Measurements from ENCODE around the gene YJEFN3. TPM values are rescaled to one million over a fixed set of nuclear protein-coding genes. Genes with fewer than 3 reads are reported as not detected.

Gene YJEFN3
- polyA plus RNA-seq, 1 donor (not counting 4 experiments of a cell fraction or from before 2014, with no cell fraction given): 1.2 TPM

DNA sequence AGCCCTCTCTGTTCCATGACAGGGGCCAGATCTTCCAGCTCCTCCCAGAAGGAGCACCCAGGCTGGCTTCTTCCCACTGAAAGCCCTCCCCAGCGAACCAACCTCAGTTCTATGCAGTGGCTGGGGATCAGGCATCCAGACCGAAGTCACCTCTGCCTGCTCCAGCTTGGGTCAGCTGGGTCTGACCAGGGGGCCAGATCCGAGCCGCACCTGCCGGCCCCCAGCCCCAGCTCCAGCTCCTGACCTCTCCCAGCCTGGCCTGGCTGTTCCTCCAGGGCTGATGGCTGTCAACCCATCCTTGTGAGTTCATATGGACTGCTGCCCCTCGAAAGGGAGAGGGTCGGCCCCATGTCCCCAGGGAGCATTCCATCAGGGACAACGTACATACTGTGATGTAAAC is 21.4 kb upstream of the YJEFN3 start:
- DNase-seq (ENCODE audit: low read depth, low spot score) (no peak), FAIRE-seq (no peak)
- no peaks in the 10 kb centered on the region for H4K20me1 ChIP-seq (ENCODE audit: control insufficient read depth, extremely low read depth, insufficient read depth, low read length)
- no peak overlapping the region for H3K4me2 ChIP-seq (ENCODE audit: control insufficient read depth, extremely low read depth, insufficient read depth, low read depth, low read length)
- H3K9me1 ChIP-seq (ENCODE audit: control insufficient read depth, extremely low read depth, insufficient read depth, low read length): no peaks in the 10 kb centered on the region
- no peaks in the 10 kb centered on the region for H3K4me1 ChIP-seq (ENCODE audit: control insufficient read depth, extremely low read depth, insufficient read depth, low read length)
- no peak overlapping the region for H3K9ac ChIP-seq (ENCODE audit: control insufficient read depth, extremely low read depth, insufficient read depth, low read length)
- dilution Hi-C loops (cut with MboI; ENCODE audit: extremely low pct_ligation_motif_present, low sequenced_read_pairs): no loop called here
- H3K9me3 ChIP-seq (ENCODE audit: control insufficient read depth, low read depth, low read length): no peaks in the 10 kb centered on the region
- H2AFZ ChIP-seq (ENCODE audit: control insufficient read depth, low read length): no peak overlapping the region
- H3K36me3 ChIP-seq (ENCODE audit: control insufficient read depth in 2 of 2, extremely low read depth in 1 of 2, insufficient read depth in 2 of 2, low read length in 2 of 2): peaks cover 16 to 23% of the 10 kb centered on the region in 2 experiments
- TF ChIP-seq EZH2 (IDR thresholded peaks at IDR 0.05; ENCODE audit: low read length): no peak
- TF ChIP-seq, protein P1, sequence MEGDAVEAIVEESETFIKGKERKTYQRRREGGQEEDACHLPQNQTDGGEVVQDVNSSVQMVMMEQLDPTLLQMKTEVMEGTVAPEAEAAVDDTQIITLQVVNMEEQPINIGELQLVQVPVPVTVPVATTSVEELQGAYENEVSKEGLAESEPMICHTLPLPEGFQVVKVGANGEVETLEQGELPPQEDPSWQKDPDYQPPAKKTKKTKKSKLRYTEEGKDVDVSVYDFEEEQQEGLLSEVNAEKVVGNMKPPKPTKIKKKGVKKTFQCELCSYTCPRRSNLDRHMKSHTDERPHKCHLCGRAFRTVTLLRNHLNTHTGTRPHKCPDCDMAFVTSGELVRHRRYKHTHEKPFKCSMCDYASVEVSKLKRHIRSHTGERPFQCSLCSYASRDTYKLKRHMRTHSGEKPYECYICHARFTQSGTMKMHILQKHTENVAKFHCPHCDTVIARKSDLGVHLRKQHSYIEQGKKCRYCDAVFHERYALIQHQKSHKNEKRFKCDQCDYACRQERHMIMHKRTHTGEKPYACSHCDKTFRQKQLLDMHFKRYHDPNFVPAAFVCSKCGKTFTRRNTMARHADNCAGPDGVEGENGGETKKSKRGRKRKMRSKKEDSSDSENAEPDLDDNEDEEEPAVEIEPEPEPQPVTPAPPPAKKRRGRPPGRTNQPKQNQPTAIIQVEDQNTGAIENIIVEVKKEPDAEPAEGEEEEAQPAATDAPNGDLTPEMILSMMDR (optimal IDR thresholded peaks at IDR 0.05 in 1 of 3, IDR thresholded peaks at IDR 0.05 in 1 of 3, conservative IDR thresholded peaks at IDR 0.05 in 1 of 3; ENCODE audit: extremely low read depth in 1 of 3, insufficient read depth in 2 of 3, low read length in 3 of 3): no peak
- H3K27ac ChIP-seq (ENCODE audit: control insufficient read depth, insufficient read depth, low read length): no peak overlapping the region
- no peaks in the 10 kb centered on the region for H3K79me2 ChIP-seq (ENCODE audit: control insufficient read depth, insufficient read depth, low read length)
- H3K27me3 ChIP-seq (ENCODE audit: control insufficient read depth, extremely low read depth, insufficient read depth, low read length): no peaks in the 10 kb centered on the region
- H3K4me3 ChIP-seq (ENCODE audit: control insufficient read depth in 2 of 3, extremely low read depth in 1 of 3, insufficient read depth in 2 of 3, low read depth in 1 of 3, low read length in 3 of 3): no peak overlapping the region

DNA sequence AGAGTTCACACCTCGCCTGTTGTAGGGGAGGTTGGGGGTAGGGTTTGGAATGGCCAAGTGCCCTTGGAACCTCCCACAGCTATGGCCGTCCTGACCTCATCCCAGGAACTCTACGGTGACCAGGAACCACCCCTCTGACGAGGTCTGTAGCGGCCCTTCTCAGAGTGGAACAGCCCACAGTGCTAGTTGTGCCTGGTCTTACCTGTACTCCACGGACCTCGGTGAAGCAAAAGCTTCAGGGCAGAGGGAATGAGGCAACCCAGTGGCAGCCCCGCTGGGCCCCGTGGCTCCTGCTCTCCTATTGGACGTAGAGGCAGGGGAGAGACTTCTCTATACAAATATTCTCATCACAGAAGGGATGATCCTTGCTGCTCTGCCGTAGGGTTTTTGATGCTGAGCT is 20.5 kb upstream of the YJEFN3 start:
- dilution Hi-C loops (cut with MboI; ENCODE audit: extremely low pct_ligation_motif_present, low sequenced_read_pairs): no loop called here
- Histone ChIP-seq H4K20me1 (ENCODE audit: control insufficient read depth, extremely low read depth, insufficient read depth, low read length) (no peaks in the 10 kb centered on the region), H3K4me2 (ENCODE audit: control insufficient read depth, extremely low read depth, insufficient read depth, low read depth, low read length) (no peak overlapping the region), H3K9me3 (ENCODE audit: control insufficient read depth, low read depth, low read length) (no peaks in the 10 kb centered on the region), H3K9me1 (ENCODE audit: control insufficient read depth, extremely low read depth, insufficient read depth, low read length) (no peaks in the 10 kb centered on the region), H3K36me3 (ENCODE audit: control insufficient read depth in 2 of 2, extremely low read depth in 1 of 2, insufficient read depth in 2 of 2, low read length in 2 of 2) (peaks cover 14 to 20% of the 10 kb centered on the region in 2 experiments), H3K4me3 (ENCODE audit: control insufficient read depth in 2 of 3, extremely low read depth in 1 of 3, insufficient read depth in 2 of 3, low read depth in 1 of 3, low read length in 3 of 3) (no peak overlapping the region), H3K79me2 (ENCODE audit: control insufficient read depth, insufficient read depth, low read length) (no peaks in the 10 kb centered on the region), H3K4me1 (ENCODE audit: control insufficient read depth, extremely low read depth, insufficient read depth, low read length) (no peaks in the 10 kb centered on the region), H3K9ac (ENCODE audit: control insufficient read depth, extremely low read depth, insufficient read depth, low read length) (no peak overlapping the region), H3K27me3 (ENCODE audit: control insufficient read depth, extremely low read depth, insufficient read depth, low read length) (no peaks in the 10 kb centered on the region), H3K27ac (ENCODE audit: control insufficient read depth, insufficient read depth, low read length) (no peak overlapping the region), H2AFZ (ENCODE audit: control insufficient read depth, low read length) (no peak overlapping the region)
- TF ChIP-seq EZH2 (IDR thresholded peaks at IDR 0.05; ENCODE audit: low read length): no peak
- TF ChIP-seq, protein P1 (optimal IDR thresholded peaks at IDR 0.05 in 1 of 3, IDR thresholded peaks at IDR 0.05 in 1 of 3, conservative IDR thresholded peaks at IDR 0.05 in 1 of 3; ENCODE audit: extremely low read depth in 1 of 3, insufficient read depth in 2 of 3, low read length in 3 of 3): no peak
- DNase-seq (ENCODE audit: low read depth, low spot score) (no peak), FAIRE-seq (no peak)
